ENCODE measurements around the gene GUCY1B1. TPM values are rescaled to one million over a fixed set of nuclear protein-coding genes. Genes with fewer than 3 reads are reported as not detected.

Gene GUCY1B1
- total and polyA plus RNA-seq, 2 donors (not counting 1 experiment from before 2014, with no cell fraction given) = 37.8 to 38.1 TPM

DNA sequence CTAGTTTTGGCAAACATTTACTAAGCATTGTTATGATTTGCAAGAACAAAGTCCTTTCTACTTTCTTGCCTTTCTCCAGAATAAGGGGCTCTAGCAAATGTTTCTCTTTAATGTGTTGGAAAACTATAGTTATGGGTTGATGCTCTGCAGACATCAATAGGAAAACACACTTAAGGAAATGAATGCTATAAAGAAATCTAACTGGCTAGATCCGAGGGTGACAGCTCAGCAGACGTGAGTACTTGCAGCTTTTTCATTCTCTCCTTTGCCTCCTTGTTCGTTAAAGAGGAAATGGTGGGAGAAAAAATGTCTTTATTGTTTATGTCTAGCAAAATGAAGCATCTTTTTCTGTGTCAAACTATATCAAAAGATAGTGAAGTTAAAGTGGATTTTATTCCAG lies 6.3 kb downstream of the GUCY1B1 start:
- no peak for DNase-seq (ENCODE audit: low read depth in 2 of 2)
- Histone ChIP-seq H3K36me3 (ENCODE audit: control insufficient read depth, insufficient read depth, low read length) (no peaks in the 10 kb centered on the region), H3K4me2 (ENCODE audit: extremely low read depth, insufficient read depth, low read length) (no peak overlapping the region), H3K79me2 (ENCODE audit: control insufficient read depth, insufficient read depth, low read length) (no peaks in the 10 kb centered on the region), H2AFZ (ENCODE audit: low read length) (no peak overlapping the region), H3K27me3 (ENCODE audit: control insufficient read depth, insufficient read depth, low read length) (no peaks in the 10 kb centered on the region), H3K4me1 (ENCODE audit: control insufficient read depth, extremely low read depth, insufficient read depth, low read length) (no peaks in the 10 kb centered on the region), H3K9me3 (ENCODE audit: control insufficient read depth, insufficient read depth, low read depth, low read length) (no peaks in the 10 kb centered on the region), H3K27ac (ENCODE audit: insufficient read depth, low read length) (no peak overlapping the region), H3K9ac (ENCODE audit: insufficient read depth, low read length) (no peak overlapping the region), H3K4me3 (replicated peaks in 1 of 4; ENCODE audit: control extremely low read depth in 1 of 4, insufficient read depth in 1 of 4, low read depth in 3 of 4, low read length in 4 of 4) (no peak overlapping the region), H4K20me1 (ENCODE audit: control insufficient read depth, extremely low read depth, insufficient read depth, low read length) (no peaks in the 10 kb centered on the region)
- TF ChIP-seq, protein P1, sequence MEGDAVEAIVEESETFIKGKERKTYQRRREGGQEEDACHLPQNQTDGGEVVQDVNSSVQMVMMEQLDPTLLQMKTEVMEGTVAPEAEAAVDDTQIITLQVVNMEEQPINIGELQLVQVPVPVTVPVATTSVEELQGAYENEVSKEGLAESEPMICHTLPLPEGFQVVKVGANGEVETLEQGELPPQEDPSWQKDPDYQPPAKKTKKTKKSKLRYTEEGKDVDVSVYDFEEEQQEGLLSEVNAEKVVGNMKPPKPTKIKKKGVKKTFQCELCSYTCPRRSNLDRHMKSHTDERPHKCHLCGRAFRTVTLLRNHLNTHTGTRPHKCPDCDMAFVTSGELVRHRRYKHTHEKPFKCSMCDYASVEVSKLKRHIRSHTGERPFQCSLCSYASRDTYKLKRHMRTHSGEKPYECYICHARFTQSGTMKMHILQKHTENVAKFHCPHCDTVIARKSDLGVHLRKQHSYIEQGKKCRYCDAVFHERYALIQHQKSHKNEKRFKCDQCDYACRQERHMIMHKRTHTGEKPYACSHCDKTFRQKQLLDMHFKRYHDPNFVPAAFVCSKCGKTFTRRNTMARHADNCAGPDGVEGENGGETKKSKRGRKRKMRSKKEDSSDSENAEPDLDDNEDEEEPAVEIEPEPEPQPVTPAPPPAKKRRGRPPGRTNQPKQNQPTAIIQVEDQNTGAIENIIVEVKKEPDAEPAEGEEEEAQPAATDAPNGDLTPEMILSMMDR (conservative IDR thresholded peaks at IDR 0.05 in 1 of 2, IDR thresholded peaks at IDR 0.05 in 1 of 2; ENCODE audit: low read depth in 1 of 2, low read length in 2 of 2) = no peak
- TF ChIP-seq EZH2 (IDR thresholded peaks at IDR 0.05; ENCODE audit: low read length, missing control alignments) = no peak

DNA sequence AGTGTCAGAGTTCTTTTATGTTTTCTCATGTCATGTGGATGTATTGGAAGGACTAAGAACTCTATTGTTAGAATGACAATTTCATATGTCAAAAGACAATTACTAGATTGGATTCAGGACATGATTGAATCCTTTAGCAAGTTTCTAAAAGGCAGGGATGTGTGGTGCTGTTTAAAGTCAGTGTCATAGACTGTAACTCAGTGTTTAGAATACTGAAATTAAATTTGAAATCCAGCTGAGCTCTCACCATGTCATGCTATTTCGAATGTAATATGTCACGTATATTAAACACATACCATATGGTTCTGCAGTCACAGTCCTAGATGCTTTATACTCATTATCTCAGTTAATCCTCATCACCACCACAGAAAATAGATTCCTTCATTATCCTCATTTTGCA lies 7.8 kb downstream of the GUCY1B1 start:
- Histone ChIP-seq H3K4me3 (replicated peaks in 1 of 4; ENCODE audit: control extremely low read depth in 1 of 4, insufficient read depth in 1 of 4, low read depth in 3 of 4, low read length in 4 of 4) (no peak overlapping the region), H3K79me2 (ENCODE audit: control insufficient read depth, insufficient read depth, low read length) (no peaks in the 10 kb centered on the region), H3K9me3 (ENCODE audit: control insufficient read depth, insufficient read depth, low read depth, low read length) (no peaks in the 10 kb centered on the region), H3K4me1 (ENCODE audit: control insufficient read depth, extremely low read depth, insufficient read depth, low read length) (no peaks in the 10 kb centered on the region), H3K27ac (ENCODE audit: insufficient read depth, low read length) (no peak overlapping the region), H4K20me1 (ENCODE audit: control insufficient read depth, extremely low read depth, insufficient read depth, low read length) (no peaks in the 10 kb centered on the region), H3K27me3 (ENCODE audit: control insufficient read depth, insufficient read depth, low read length) (no peaks in the 10 kb centered on the region), H3K36me3 (ENCODE audit: control insufficient read depth, insufficient read depth, low read length) (no peaks in the 10 kb centered on the region), H3K9ac (ENCODE audit: insufficient read depth, low read length) (no peak overlapping the region), H2AFZ (ENCODE audit: low read length) (no peak overlapping the region), H3K4me2 (ENCODE audit: extremely low read depth, insufficient read depth, low read length) (no peak overlapping the region)
- no peak for DNase-seq (ENCODE audit: low read depth in 2 of 2)
- TF ChIP-seq EZH2 (IDR thresholded peaks at IDR 0.05; ENCODE audit: low read length, missing control alignments) = no peak
- TF ChIP-seq, protein P1 (conservative IDR thresholded peaks at IDR 0.05 in 1 of 2, IDR thresholded peaks at IDR 0.05 in 1 of 2; ENCODE audit: low read depth in 1 of 2, low read length in 2 of 2) = no peak

DNA sequence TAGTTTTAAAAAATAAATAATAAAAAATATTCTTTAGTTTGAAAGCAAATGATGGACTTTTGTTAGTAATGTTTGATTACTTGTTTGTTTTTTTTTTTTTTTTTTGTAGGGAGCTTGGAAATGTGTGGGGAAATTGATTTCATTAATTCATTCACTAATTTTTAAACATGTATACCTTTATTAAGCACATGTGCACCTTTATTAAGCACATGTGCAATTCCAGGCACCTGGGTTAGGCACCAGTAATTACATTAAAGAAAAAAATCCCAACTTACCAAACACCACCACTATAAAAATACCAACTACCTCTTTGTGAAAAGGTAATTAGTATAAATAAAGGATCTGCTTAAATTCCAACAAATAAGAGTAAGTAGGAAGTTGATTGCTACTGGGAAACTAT lies 9.5 kb downstream of the GUCY1B1 start:
- no peak overlapping the region for H3K27ac ChIP-seq (ENCODE audit: insufficient read depth, low read length)
- H3K4me3 ChIP-seq (replicated peaks in 1 of 4; ENCODE audit: control extremely low read depth in 1 of 4, insufficient read depth in 1 of 4, low read depth in 3 of 4, low read length in 4 of 4) = no peak overlapping the region
- TF ChIP-seq EZH2 (IDR thresholded peaks at IDR 0.05; ENCODE audit: low read length, missing control alignments) = no peak
- TF ChIP-seq, protein P1 (conservative IDR thresholded peaks at IDR 0.05 in 1 of 2, IDR thresholded peaks at IDR 0.05 in 1 of 2; ENCODE audit: low read depth in 1 of 2, low read length in 2 of 2) = no peak
- no peak overlapping the region for H3K9ac ChIP-seq (ENCODE audit: insufficient read depth, low read length)
- H2AFZ ChIP-seq (ENCODE audit: low read length) = no peak overlapping the region
- no peaks in the 10 kb centered on the region for H3K79me2 ChIP-seq (ENCODE audit: control insufficient read depth, insufficient read depth, low read length)
- no peaks in the 10 kb centered on the region for H4K20me1 ChIP-seq (ENCODE audit: control insufficient read depth, extremely low read depth, insufficient read depth, low read length)
- no peak overlapping the region for H3K4me2 ChIP-seq (ENCODE audit: extremely low read depth, insufficient read depth, low read length)
- H3K9me3 ChIP-seq (ENCODE audit: control insufficient read depth, insufficient read depth, low read depth, low read length) = no peaks in the 10 kb centered on the region
- DNase-seq (ENCODE audit: low read depth in 2 of 2) = no peak
- H3K36me3 ChIP-seq (ENCODE audit: control insufficient read depth, insufficient read depth, low read length) = no peaks in the 10 kb centered on the region
- no peaks in the 10 kb centered on the region for H3K4me1 ChIP-seq (ENCODE audit: control insufficient read depth, extremely low read depth, insufficient read depth, low read length)
- H3K27me3 ChIP-seq (ENCODE audit: control insufficient read depth, insufficient read depth, low read length) = no peaks in the 10 kb centered on the region

All from fibroblast of lung (primary cell).